Measurements from ENCODE around the gene DNTTIP2.
"Not testable (repeated sequence)": the region's sequence is repeated elsewhere in the genome, so short reads cannot be mapped to it uniquely, and the experiment has no call there.

DNTTIP2 gene, protein sequence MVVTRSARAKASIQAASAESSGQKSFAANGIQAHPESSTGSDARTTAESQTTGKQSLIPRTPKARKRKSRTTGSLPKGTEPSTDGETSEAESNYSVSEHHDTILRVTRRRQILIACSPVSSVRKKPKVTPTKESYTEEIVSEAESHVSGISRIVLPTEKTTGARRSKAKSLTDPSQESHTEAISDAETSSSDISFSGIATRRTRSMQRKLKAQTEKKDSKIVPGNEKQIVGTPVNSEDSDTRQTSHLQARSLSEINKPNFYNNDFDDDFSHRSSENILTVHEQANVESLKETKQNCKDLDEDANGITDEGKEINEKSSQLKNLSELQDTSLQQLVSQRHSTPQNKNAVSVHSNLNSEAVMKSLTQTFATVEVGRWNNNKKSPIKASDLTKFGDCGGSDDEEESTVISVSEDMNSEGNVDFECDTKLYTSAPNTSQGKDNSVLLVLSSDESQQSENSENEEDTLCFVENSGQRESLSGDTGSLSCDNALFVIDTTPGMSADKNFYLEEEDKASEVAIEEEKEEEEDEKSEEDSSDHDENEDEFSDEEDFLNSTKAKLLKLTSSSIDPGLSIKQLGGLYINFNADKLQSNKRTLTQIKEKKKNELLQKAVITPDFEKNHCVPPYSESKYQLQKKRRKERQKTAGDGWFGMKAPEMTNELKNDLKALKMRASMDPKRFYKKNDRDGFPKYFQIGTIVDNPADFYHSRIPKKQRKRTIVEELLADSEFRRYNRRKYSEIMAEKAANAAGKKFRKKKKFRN

DNA sequence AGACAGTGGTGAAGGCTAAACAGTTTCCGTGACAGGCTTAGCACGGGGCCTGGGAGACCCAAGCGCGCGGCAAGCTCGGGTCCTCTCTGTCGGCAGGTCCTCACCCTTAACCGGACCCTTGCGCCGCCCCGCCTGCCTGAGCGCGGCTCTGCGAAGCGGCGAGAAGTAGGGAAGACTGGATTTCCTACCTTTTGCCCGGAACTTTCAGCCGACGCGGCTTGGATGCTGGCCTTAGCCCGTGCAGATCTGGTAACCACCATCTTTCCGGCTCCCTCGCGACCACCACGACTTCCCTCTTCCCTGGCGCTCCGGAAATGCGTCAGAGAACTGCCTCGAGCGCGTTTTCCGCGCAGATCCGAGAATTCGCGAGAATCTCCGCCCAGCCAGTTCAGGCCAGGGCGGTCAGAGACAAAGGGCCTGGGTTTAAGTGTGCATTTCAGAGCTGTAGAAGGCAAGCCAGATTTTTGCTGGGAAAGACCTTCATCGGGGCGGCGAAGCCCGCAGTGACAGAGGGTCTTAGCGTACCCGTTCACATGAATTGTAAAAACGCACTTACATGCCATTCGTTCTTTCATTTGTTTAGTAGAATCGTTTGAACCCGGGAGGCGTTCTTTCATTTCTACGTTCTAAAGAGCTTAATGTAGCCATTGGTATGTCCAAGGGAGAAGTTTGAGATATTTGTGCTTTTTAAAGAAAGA, at the start of gene DNTTIP2:
DNTTIP2 (minus strand) TSS at position 318 of the 698 bp plus-strand sequence; CDS start at position 260, 58 bp downstream.
- peak; percentile 91 for DNase-seq

DNA sequence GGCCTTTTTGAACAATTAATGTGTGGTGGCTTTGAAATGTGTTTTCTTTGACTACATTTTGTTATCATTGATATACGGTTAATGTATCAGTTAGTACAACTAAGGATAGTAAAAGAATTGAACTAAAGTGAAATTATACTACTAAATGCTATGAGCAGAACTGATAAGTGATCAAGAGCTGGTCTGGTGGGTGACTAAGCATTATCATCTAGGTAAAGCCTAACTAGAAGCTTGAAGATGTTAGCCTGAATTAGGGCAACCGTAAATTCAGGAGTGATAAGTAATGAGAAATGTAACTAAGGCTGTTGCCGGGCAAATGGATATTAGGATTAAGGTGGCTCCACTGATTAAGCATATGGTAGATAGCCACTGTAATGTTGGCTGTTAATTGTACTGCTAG, 46.2 kb upstream of the DNTTIP2 start:
- DNase-seq: no peak

DNA sequence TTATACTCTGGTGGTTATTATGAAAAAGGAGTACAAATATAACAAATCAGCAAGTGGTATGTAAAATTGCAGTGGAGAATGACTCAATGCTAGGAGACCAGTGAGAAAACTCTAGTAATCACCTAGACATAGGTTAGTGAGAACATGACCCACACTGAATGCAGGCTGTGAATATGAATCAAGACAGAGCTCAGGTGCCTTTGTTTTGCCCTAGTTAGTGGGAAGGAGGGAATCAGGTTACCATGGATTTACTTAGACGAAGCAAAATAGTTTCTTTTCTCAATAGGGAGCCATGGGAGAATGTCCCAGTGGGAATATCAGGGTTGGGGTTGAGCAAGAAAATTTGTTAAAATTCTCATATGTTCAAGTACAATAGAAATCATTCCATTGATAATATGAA, 40.8 kb upstream of the DNTTIP2 start:
- DNase-seq: no peak

DNA sequence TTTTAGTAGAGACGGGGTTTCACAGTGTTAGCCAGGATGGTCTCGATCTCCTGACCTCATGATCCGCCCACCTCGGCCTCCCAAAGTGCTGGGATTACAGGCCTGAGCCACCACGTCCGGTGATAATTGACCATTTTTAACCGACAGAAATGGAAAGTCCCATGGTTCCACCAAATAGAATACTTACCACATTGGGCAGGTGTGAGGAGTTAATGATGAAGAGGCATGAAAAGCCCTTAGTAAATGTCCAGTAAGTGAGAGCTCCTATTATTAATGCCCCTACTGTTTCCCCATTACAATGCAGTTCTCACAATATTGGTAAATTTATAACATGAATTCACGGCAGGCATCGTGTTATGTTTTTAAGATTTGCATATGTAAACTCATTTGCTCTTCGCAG, 38.3 kb upstream of the DNTTIP2 start:
- DNase-seq: no peak

DNA sequence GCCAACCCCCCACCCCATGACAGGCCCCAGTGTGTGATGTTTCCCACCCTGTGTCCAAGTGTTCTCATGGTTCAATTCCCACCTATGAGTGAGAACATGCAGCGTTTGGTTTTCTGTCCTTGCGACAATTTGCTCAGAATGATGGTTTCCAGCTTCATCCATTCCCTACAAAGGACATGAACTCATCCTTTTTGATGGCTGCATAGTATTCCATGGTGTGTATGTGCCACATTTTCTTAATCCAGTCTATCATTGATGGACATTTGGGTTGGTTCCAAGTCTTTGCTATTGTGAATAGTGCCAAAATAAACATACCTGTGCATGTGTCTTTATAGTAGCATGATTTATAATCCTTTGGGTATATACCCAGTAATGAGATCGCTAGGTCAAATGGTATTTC, 31.9 kb upstream of the DNTTIP2 start:
- not testable (repeated sequence) for DNase-seq

DNA sequence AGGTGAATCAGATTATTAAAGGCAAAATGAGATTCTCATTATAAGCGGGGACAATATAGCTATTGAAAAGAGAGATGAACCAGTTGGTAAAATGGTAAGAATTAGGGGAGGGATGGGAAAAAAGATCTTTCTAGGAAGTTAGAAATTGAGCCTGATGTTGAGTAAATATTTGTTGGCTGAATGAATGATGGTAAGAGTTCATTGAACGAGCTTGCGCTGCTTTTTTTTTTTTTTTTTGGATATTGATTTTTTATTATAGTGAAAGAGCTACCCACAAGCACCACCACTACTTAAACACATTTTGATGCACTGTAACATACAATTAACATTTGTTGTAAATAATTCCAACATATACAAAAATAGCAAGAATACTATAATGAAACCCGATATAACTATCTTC, 31.3 kb upstream of the DNTTIP2 start:
- no peak for DNase-seq

DNA sequence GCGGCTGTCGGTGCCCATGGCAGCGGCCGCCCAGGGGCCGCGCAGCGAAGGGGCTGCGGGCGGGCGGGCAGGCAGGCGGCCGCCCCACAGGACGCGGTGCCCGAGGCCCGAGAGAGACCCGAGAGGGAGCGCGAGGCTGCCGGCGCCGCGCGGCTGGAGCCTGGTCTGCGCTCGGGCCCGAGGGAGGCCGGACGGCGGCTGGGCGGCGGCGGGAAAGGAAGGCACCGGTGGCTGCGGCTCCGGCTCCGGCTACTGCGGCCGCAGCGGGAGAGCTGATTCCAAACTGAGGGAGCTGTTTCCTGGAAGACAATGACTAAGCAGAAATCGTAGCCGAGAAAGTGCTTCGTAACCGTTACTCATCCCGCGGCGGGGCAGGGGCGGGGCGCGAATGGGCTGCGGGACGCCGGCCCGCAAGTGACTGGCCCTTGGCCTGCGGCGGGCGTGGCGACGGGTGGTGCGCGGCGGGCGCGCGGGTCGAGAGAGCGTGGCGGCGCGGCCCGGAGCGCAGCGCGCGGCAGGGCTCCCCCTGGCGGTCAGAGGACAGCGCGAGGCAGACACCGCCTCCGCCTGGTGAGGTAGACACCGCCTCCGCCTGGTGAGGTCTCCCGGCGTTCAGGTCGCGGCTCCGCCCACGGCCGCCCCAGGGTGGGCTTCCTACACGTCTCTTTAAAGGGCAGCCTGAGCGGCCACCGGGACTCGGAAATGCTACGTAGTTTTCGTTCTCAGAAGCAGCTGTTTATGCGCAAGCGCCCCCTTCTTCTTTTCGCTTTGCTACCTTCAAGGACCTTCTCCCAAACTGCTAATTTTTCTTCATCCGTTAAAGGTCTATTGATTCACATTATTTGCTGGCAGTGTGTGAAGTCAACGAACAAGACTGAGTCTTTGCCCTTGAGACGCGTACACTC, 30.4 kb upstream of the DNTTIP2 start, which contains the start of gene GCLM:
GCLM (minus strand) TSS at position 285 of the 905 bp plus-strand sequence; CDS start at position 18, 267 bp downstream.
- DNase-seq: peak; percentile 84

DNA sequence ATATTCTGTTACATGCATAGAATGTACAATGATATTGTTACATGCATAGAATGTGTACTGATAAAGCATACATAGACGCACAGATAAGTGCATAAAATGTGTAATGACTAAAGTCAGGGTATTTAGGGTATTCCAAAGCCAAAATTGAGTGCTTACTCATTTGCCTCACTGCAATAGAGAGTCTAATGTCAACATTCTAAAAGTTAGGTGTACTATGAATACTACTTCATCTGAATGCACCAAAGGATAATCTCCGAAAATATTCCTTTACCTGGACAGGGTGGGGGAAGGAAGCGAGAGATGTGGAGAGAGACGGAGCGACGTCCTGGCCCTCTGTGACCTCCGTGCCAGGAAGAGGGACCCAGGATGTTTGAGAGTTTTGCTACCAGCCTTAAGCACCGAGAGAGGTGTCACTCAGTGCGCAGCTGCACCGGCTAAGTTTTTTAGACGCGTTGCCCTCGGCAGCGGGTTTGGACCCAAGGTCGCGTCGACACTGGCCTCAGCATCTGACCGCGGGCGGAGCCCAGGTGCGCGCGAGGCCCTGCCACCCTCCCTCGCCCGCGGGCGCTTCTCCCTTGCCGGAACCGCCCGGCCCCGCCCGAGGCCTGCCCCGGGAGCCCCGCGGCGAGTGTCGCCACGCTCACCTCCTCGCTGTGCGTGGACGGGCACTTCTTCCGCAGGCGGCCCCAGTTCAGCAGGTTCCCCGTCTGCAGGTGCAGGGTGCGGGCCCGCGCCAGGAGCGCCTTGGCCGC, 29.6 kb upstream of the DNTTIP2 start:
- peak; percentile 6 for DNase-seq

DNA sequence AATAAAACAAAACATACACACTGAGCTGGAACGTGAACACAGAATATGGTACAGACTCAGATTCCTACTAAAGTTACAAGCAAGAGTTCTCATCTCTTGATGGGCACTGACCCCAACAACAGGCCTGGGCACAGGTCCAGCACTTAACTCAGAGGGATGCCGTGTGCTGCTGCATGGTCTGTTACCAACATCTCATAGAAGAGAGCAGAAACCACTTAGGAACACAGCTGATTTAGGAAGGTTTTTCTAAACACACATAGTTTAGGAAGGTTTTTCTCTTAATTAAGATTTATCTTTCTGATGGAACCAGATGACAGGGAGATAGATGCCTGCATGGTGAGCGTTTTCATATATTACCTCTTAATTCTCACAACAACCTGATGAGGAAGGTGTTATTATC, 28.7 kb upstream of the DNTTIP2 start:
- peak; percentile 90 for DNase-seq

DNA sequence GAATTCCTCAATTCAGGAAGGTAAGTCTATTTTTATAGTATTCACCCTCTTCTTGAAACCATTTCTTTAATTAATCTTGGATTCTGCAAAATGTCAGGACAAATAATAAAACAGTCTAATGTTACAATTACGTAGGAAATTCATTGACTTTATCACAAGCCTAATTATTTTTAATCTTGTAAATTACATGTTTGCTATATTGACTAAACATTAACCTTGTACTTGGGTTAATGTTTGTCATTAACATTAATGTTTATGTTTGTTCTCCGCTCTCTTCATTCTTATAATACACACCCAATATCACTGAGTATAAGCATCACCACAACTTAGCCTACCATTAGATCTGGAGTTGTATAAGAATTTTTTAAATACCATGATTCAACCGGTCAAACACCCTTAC, 27.5 kb upstream of the DNTTIP2 start:
- no peak for DNase-seq

DNA sequence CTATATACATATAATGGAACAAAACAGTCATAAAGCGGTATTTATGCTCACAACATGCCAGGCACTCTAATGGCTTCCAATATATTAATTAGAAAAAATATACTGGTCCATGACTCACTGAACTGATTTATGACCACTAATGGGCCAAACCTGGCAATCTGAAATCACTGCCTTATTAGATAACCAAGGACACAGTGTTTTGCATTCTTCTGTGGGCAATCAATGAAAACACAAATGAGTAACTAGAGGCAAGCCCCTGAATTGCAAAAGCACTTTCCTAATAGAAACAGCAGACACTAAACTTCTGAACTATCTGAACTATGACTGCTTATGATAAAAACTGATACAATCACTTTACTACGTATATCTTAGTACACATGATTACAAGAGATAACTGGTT, 26.7 kb upstream of the DNTTIP2 start:
- no peak for DNase-seq

DNA sequence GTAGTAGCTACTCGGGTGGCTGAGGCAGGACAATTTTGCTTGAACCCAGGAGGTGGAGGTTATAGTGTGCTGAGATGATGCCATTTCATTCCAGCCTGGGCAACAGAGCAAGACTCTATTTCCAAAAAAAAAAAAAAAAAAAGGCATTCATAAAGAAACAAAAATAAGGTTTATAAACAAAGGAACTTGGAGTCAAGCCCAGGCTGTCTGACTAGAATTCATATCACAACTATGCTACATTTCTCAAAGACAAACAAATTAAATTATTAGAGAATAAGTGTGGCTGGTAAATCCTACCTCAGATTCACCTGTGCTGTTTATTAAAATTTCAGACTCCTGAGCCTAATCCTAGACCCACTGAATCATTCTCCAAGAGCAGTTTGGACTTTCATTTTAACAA, 26.0 kb upstream of the DNTTIP2 start:
- no peak for DNase-seq

DNA sequence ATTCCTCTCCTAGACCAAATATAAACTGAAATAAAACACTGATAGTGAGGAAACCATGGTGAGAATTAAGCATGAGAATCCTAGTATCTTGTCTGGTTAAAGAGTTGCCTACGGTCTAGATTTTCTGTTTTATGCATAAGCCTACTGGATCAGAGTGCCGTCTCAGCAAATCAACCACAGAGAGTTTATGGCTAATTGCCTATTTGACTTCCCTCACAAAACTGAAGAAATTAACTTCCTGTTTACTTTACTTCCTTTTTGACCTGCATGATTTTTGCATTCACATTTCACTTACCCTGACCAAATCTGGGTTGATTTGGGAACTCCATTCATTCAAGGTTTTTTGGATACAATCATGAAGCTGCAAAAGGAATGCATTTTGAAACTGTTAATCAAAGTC, 25.2 kb upstream of the DNTTIP2 start:
- peak; percentile 10 for DNase-seq

DNA sequence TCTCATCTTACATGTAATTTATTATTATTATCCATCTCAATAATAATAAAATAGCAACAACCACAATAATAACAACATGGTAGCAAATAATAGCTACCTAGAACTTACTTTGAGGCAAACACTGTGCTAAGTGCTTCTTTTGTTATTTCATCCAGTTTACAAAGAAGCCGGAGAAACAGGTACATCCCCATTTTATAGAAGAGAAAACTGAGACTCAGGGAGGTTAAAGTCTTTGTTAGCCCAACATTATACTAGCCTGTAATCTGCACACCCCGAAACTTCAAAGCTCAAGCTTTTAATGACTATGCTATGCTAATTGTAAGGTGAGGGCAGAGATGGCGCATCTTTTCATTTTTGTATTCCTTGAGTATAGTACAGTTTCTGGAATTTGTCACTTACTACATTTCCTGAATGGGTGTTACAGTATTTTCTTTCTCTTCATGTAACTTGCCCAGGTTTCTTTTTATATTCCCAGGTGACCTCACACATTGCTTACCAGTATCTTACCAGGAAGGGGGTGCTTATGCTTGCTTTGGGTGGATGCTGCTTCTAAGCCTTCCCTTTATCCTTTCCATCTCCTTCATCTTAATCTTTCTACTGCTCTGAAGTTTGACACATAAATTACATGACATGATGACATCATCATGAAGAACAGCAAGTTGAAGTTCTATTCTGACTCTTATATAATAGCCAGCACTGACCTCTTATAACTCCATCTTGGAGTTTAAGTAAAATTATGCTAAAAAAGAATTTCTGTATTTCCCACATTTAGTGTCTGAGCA, 21.9 kb upstream of the DNTTIP2 start:
- DNase-seq: no peak

DNA sequence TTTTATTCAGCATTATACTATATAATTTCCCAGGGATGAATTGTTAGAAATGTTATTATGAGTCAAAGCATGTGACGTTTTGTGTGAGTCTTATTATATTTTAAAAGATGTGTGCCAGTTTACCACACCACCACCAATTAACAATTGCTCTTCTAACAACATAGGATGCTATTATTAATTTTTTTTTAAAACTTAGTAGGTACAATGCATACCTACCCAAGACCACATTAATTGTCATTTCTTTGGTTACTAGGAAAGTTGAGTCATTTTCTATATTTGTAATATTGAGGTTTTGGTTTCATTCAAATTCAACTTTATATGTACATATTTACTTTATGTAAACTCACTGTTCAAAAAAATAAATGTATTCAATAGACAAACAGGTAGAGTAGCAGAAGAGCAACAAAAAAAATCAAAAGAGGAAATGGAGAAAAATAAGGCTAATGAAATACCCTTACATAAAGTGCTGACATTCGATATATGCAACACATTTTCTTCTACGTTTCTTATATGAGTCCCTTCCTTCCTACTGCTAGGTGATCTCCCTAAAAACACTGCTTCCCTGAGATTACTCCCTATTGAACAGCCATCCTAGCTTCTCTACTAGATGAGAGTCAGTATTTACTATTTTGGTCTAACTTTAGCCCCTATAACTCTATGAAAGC, 20.7 kb upstream of the DNTTIP2 start:
- no peak for DNase-seq

DNA sequence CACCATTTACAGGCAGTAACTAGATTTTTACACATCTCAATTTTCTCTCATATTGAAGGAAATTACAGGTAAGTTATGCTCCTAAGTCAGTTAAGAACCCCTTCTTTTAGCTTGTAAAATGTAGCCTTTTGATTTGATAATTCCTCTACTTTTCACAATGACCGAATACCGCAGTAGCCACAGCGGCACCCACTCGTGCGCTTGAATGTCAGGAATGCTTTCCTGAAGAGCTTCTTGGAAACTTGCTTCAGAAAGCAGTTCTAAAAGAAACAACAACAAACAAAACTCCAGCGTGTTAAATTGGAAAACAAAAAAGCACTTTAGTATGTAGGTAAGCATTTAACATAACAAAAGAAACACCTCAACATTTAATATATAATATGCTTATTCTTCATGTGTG, 9.9 kb upstream of the DNTTIP2 start:
- no peak for DNase-seq

DNA sequence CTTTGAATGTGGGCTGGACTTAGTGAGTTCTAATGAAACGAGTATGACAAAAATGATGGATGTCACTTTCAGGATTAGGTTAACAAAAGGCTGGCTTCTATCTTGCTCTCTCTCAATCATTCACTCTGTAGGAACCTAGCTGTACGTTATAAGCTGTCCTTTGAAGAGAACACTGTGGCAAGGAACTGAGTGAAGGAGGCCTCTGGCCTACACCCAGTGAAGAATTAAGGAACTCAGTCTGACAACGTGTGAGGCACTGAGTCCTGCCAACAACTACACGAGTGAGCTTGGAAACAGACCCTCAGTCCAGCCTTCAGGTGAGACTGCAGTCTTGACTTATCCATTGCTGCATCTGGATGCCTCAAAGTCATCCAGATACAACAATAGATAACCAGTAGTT, 3.3 kb upstream of the DNTTIP2 start:
- no peak for DNase-seq

DNA sequence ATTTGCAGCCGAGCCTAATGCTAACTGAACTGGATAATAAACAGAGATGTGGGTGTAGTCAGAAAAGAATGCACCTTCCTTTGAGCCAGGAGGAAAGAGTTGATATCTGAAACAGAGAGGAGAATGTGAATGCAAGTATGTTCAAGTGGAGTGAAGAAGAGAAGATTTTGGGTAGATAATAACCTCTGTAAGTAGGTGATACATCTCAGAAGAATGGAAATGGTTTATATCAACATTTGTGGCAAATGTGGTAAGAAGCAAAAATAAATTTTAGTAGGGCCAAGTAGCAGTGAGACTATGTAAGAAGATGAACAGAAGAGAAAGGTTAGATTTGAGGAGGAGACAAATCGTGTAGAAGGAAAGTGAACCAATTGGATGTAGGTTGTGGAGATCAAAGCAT, 1.7 kb upstream of the DNTTIP2 start:
- DNase-seq: no peak

DNA sequence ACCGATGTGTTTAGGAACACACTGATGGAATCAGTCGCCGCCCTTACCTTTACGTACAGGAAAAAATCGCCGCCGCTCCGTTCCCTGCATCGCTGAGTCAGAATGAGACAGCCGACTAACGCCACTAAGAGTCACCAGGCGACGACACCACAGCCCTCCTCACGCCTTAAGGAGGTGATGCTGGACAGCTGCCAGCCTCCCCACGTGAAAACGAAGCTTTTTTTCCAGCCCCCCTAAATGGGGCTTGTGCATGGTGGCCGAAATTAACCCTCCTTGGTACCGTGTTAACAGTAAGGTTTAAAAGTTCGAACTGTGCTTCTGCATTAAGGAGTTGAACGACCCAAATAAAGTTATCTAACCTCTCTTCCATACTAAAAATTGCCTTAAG, 511 bp downstream of the DNTTIP2 start:
- DNase-seq: peak; percentile 64

DNA sequence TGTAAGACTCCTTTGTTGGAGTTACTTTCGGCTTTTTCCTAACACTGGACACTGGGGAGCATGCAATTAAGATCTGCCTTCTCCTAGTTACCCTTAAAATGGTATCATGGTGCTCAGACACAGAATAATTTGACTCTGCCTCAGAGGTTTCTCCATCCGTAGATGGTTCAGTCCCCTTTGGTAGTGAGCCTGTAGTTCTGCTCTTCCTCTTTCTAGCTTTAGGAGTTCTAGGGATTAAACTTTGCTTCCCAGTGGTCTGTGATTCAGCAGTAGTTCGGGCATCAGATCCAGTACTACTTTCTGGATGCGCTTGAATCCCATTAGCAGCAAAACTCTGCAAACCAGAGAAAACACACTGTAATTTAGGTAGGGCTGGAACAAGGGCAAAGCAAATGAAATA, 1.5 kb downstream of the DNTTIP2 start:
- no peak for DNase-seq

Measured in DMS79 treated with DMSO at 0.1 percent for 48 hours (cell line).